HG02970 (cell line): ENCODE results near the gene MAP2K5.

Experiments used
- ATAC-seq: cut with Tn5 transposase; IDR thresholded peaks from one replicate; pipeline ENCODE4 v1.9.1; 2021; ENCODE audit warnings: mild to moderate bottlenecking, moderate library complexity, moderate number of reproducible peaks; ENCODE audit not compliant: unreplicated experiment, low FRiP score

The MAP2K5 gene

GRCh38 chr15:67818464-67818863, 276.0 kb downstream of the MAP2K5 start:
- ATAC-seq, result no peak

- ATAC-seq, result no peak
Measured at GRCh38 chr15:67819636-67820035, 277.1 kb downstream of the MAP2K5 start.

GRCh38 chr15:67820122-67820991, 277.9 kb downstream of the MAP2K5 start:
- no peak for ATAC-seq

- ATAC-seq, result no peak
Measured at GRCh38 chr15:67820992-67821783, 278.7 kb downstream of the MAP2K5 start.

GRCh38 chr15:67821784-67822440, 279.4 kb downstream of the MAP2K5 start:
- no peak for ATAC-seq

GRCh38 chr15:67822537-67823313, 280.2 kb downstream of the MAP2K5 start:
- ATAC-seq, result no peak

GRCh38 chr15:67823314-67824196, 281.1 kb downstream of the MAP2K5 start:
- no peak for ATAC-seq

GRCh38 chr15:67824197-67824968, 281.9 kb downstream of the MAP2K5 start:
- no peak for ATAC-seq

GRCh38 chr15:67824976-67825880, 282.7 kb downstream of the MAP2K5 start, which contains the start of gene SKOR1:
TSS of gene SKOR1 (plus strand) at chr15:67825509. CDS start at chr15:67825603, 94 bp downstream.
- ATAC-seq, result no peak

GRCh38 chr15:67825881-67826716, 283.6 kb downstream of the MAP2K5 start:
- ATAC-seq, result no peak

GRCh38 chr15:67826717-67827561, 284.4 kb downstream of the MAP2K5 start:
- no peak for ATAC-seq

- no peak for ATAC-seq
Measured at GRCh38 chr15:67827562-67828277, 285.2 kb downstream of the MAP2K5 start.

- ATAC-seq, result no peak
Measured at GRCh38 chr15:67828278-67828968, 285.9 kb downstream of the MAP2K5 start.

GRCh38 chr15:67828969-67829646, 286.6 kb downstream of the MAP2K5 start:
- ATAC-seq, result no peak
